ENCODE data around the gene STRAP.

Gene STRAP

GRCh38 chr12:15882118-15882971 lies at the start of gene STRAP:
Gene STRAP (plus strand): TSS chr12:15882387. CDS start chr12:15882708, 321 bp downstream.
- DNase-seq = peak; percentile 94

GRCh38 chr12:15834575-15834974 lies 47.6 kb upstream of the STRAP start:
- DNase-seq = no peak

- DNase-seq = no peak
Observed at GRCh38 chr12:15837141-15837790, 44.9 kb upstream of the STRAP start.

- no peak for DNase-seq
Observed at GRCh38 chr12:15839041-15839440, 43.1 kb upstream of the STRAP start.

GRCh38 chr12:15839682-15840081 lies 42.5 kb upstream of the STRAP start:
- no peak for DNase-seq

- no peak for DNase-seq
Observed at GRCh38 chr12:15842108-15842507, 40.1 kb upstream of the STRAP start.

GRCh38 chr12:15846887-15847286 lies 35.3 kb upstream of the STRAP start:
- no peak for DNase-seq

- DNase-seq = no peak
Observed at GRCh38 chr12:15848606-15849005, 33.6 kb upstream of the STRAP start.

GRCh38 chr12:15851045-15851620 lies 31.1 kb upstream of the STRAP start:
- no peak for DNase-seq

GRCh38 chr12:15851919-15852318 lies 30.3 kb upstream of the STRAP start:
- DNase-seq = no peak

- DNase-seq = no peak
Observed at GRCh38 chr12:15852383-15852782, 29.8 kb upstream of the STRAP start.

- no peak for DNase-seq
Observed at GRCh38 chr12:15853877-15854276, 28.3 kb upstream of the STRAP start.

- DNase-seq = no peak
Observed at GRCh38 chr12:15854916-15855315, 27.3 kb upstream of the STRAP start.

- DNase-seq = no peak
Observed at GRCh38 chr12:15855646-15856045, 26.5 kb upstream of the STRAP start.

- peak; percentile 46 for DNase-seq
Observed at GRCh38 chr12:15856097-15856982, 25.8 kb upstream of the STRAP start.

- DNase-seq = no peak
Observed at GRCh38 chr12:15858353-15858752, 23.8 kb upstream of the STRAP start.

- DNase-seq = no peak
Observed at GRCh38 chr12:15859116-15859515, 23.1 kb upstream of the STRAP start.

- DNase-seq = no peak
Observed at GRCh38 chr12:15861404-15861803, 20.8 kb upstream of the STRAP start.

- DNase-seq = no peak
Observed at GRCh38 chr12:15862840-15863239, 19.3 kb upstream of the STRAP start.

GRCh38 chr12:15863372-15863771 lies 18.8 kb upstream of the STRAP start:
- no peak for DNase-seq

GRCh38 chr12:15863984-15864383 lies 18.2 kb upstream of the STRAP start:
- no peak for DNase-seq

GRCh38 chr12:15868186-15868585 lies 14.0 kb upstream of the STRAP start:
- DNase-seq = no peak

GRCh38 chr12:15873556-15873955 lies 8.6 kb upstream of the STRAP start:
- DNase-seq = no peak

Measured in activated gamma-delta T cell treated with Interleukin-2 at 50 U/mL for 16 hours (primary cell).